Measurements from ENCODE around the gene NME9.

The NME9 gene

DNA sequence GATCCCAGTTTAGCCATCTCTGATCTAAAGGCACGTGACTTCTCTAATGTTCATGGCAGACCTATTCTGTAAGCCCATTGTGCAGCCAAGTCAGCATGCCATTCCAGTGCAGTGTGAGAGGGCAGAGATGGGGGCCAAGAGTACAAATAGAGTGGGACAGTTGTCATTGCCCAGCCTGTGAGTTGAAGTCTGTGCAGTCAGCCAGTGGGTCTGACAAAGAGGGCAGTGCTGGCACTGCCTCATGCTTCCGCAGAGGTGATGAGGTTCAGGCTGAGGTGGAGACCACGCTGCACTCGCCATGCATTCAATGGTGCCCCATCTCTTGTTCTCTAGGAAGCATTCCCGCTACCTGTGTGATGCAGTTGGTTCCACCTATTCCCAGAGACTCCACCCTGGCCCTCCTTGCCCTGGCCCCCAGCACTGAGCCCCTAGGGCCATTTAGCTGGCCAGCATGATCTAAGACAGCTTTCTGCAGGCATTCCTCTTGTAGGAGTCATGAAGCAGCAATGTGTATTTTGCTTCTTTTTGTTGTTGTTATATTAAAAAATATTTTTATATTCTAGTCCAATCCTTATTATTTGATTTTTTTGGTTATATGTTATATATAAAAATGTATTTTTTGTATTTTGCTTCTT, 22.4 kb upstream of the NME9 start:
- Histone ChIP-seq H3K36me3 (ENCODE audit: control insufficient read depth in 1 of 2, insufficient read depth in 2 of 2, low read depth in 1 of 2, low read length in 2 of 2) (peaks cover 9 to 15% of the 10 kb centered on the region in 2 experiments), H3K4ac (ENCODE audit: low read depth in 1 of 2, low read length in 2 of 2) (no peak overlapping the region), H3K23ac (ENCODE audit: low read length in 2 of 2) (no peak overlapping the region), H3K79me1 (replicated peaks; ENCODE audit: low read length, poor library complexity, severe bottlenecking) (peaks cover 28% of the 10 kb centered on the region), H3K4me2 (ENCODE audit: low read length, poor library complexity, severe bottlenecking) (no peak overlapping the region), H3K27me3 (ENCODE audit: control insufficient read depth in 1 of 2, insufficient read depth in 1 of 2, low read length in 2 of 2) (no peaks in the 10 kb centered on the region), H3K18ac (ENCODE audit: low read depth in 1 of 2, low read length in 2 of 2) (no peak overlapping the region), H3K27ac (ENCODE audit: low read length, poor library complexity, severe bottlenecking) (no peak overlapping the region), H2BK12ac (ENCODE audit: low read length in 2 of 2) (no peak overlapping the region), H2BK120ac (ENCODE audit: low read depth, low read length) (no peak overlapping the region), H4K8ac (ENCODE audit: low read length) (no peak overlapping the region), H3K9ac (ENCODE audit: low read length) (no peak overlapping the region), H2BK15ac (ENCODE audit: low read depth, poor library complexity, severe bottlenecking) (no peak overlapping the region), H3K4me3 (ENCODE audit: insufficient read depth in 1 of 2, low read depth in 1 of 2, low read length in 2 of 2) (no peak overlapping the region), H4K91ac (ENCODE audit: low read length) (no peak overlapping the region), H2AK5ac (ENCODE audit: low read length, severe bottlenecking) (no peak overlapping the region), H3K4me1 (ENCODE audit: control insufficient read depth, insufficient read depth, low read depth, low read length) (peaks cover 15% of the 10 kb centered on the region), H2AFZ (ENCODE audit: low read depth, low read length) (no peak overlapping the region), H3K14ac (ENCODE audit: low read length in 2 of 2) (no peak overlapping the region), H2BK5ac (ENCODE audit: low read depth, low read length, poor library complexity, severe bottlenecking) (no peak overlapping the region), H3K9me3 (ENCODE audit: control insufficient read depth, low read length) (no peaks in the 10 kb centered on the region)
- 98% methylated on average over 5 of the region's 5 CpGs for WGBS
- no peak for DNase-seq

GRCh38 chr3:138351151-138351550, 21.5 kb upstream of the NME9 start:
- Histone ChIP-seq H4K8ac (ENCODE audit: low read length) (no peak overlapping the region), H3K27me3 (ENCODE audit: control insufficient read depth in 1 of 2, insufficient read depth in 1 of 2, low read length in 2 of 2) (no peaks in the 10 kb centered on the region), H3K27ac (ENCODE audit: low read length, poor library complexity, severe bottlenecking) (no peak overlapping the region), H4K91ac (ENCODE audit: low read length) (no peak overlapping the region), H3K4me1 (ENCODE audit: control insufficient read depth, insufficient read depth, low read depth, low read length) (peaks cover 12% of the 10 kb centered on the region), H3K9ac (ENCODE audit: low read length) (no peak overlapping the region), H3K23ac (ENCODE audit: low read length in 2 of 2) (no peak overlapping the region), H3K79me1 (replicated peaks; ENCODE audit: low read length, poor library complexity, severe bottlenecking) (peaks cover 24% of the 10 kb centered on the region), H3K4me3 (ENCODE audit: insufficient read depth in 1 of 2, low read depth in 1 of 2, low read length in 2 of 2) (no peak overlapping the region), H2AK5ac (ENCODE audit: low read length, severe bottlenecking) (no peak overlapping the region), H3K4ac (ENCODE audit: low read depth in 1 of 2, low read length in 2 of 2) (no peak overlapping the region), H3K9me3 (ENCODE audit: control insufficient read depth, low read length) (no peaks in the 10 kb centered on the region), H2AFZ (ENCODE audit: low read depth, low read length) (no peak overlapping the region), H3K18ac (ENCODE audit: low read depth in 1 of 2, low read length in 2 of 2) (no peak overlapping the region), H2BK12ac (ENCODE audit: low read length in 2 of 2) (no peak overlapping the region), H2BK5ac (ENCODE audit: low read depth, low read length, poor library complexity, severe bottlenecking) (no peak overlapping the region), H2BK15ac (ENCODE audit: low read depth, poor library complexity, severe bottlenecking) (no peak overlapping the region), H2BK120ac (ENCODE audit: low read depth, low read length) (no peak overlapping the region), H3K14ac (ENCODE audit: low read length in 2 of 2) (no peak overlapping the region), H3K4me2 (ENCODE audit: low read length, poor library complexity, severe bottlenecking) (no peak overlapping the region), H3K36me3 (ENCODE audit: control insufficient read depth in 1 of 2, insufficient read depth in 2 of 2, low read depth in 1 of 2, low read length in 2 of 2) (peaks cover 6 to 11% of the 10 kb centered on the region in 2 experiments)
- no peak for DNase-seq

DNA sequence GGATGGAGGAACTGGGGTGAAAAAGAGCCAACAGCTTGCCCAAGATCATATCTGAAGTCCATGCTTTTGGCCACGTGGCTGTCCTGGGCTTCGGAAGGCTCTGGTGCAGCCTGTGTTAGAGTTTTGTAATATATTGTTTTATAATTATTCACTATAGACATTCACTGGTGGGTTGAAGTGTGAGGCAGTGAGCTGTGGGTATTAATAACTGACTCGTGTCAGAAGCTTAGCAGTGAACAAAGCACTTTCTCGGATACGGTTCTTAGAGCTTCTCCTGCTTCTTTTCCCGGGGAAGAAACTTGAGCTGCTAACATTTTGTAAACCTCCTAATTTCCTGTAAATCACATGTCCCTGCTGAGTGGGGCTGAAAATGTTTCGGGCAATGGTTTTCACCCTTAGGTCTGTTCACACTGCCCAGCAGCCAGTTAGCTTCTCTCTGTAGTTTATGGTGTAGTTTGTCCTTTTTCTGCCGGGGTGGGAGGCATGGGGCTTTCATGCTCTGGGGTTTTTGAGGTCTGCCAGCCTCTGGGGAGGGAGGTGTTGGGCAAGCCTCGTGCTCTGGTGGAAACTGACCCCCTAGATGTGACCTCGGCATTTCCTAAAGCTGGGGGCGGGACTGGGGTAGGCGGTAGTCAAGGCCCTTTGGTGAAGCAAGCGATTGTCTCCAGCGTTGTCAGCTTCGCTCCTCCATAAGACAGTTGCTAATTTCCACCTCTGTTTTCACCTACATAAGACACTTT, 20.4 kb upstream of the NME9 start:
- no peak overlapping the region for H2BK15ac ChIP-seq (ENCODE audit: low read depth, poor library complexity, severe bottlenecking)
- H4K91ac ChIP-seq (ENCODE audit: low read length): no peak overlapping the region
- H3K18ac ChIP-seq (ENCODE audit: low read depth in 1 of 2, low read length in 2 of 2): no peak overlapping the region
- peak overlapping the region; percentile 41 for H3K4me2 ChIP-seq (ENCODE audit: low read length, poor library complexity, severe bottlenecking)
- H3K23ac ChIP-seq (ENCODE audit: low read length in 2 of 2): no peak overlapping the region
- no peaks in the 10 kb centered on the region for H3K27me3 ChIP-seq (ENCODE audit: control insufficient read depth in 1 of 2, insufficient read depth in 1 of 2, low read length in 2 of 2)
- H2BK12ac ChIP-seq (ENCODE audit: low read length in 2 of 2): no peak overlapping the region
- no peak overlapping the region for H2AFZ ChIP-seq (ENCODE audit: low read depth, low read length)
- no peak overlapping the region for H2BK120ac ChIP-seq (ENCODE audit: low read depth, low read length)
- no peak overlapping the region for H3K4ac ChIP-seq (ENCODE audit: low read depth in 1 of 2, low read length in 2 of 2)
- H3K79me1 ChIP-seq (replicated peaks; ENCODE audit: low read length, poor library complexity, severe bottlenecking): peaks cover 20% of the 10 kb centered on the region
- H2BK5ac ChIP-seq (ENCODE audit: low read depth, low read length, poor library complexity, severe bottlenecking): no peak overlapping the region
- H3K36me3 ChIP-seq (ENCODE audit: control insufficient read depth in 1 of 2, insufficient read depth in 2 of 2, low read depth in 1 of 2, low read length in 2 of 2): peaks cover 0 to 1% of the 10 kb centered on the region in 2 experiments
- no peak overlapping the region for H3K14ac ChIP-seq (ENCODE audit: low read length in 2 of 2)
- H2AK5ac ChIP-seq (ENCODE audit: low read length, severe bottlenecking): no peak overlapping the region
- DNase-seq: peak; percentile 6
- peak overlapping the region in 1 of 2 experiments; percentile 92 for H3K4me3 ChIP-seq (ENCODE audit: insufficient read depth in 1 of 2, low read depth in 1 of 2, low read length in 2 of 2)
- peaks cover 12% of the 10 kb centered on the region for H3K4me1 ChIP-seq (ENCODE audit: control insufficient read depth, insufficient read depth, low read depth, low read length)
- H4K8ac ChIP-seq (ENCODE audit: low read length): no peak overlapping the region
- peak overlapping the region; percentile 97 for H3K9ac ChIP-seq (ENCODE audit: low read length)
- 86% methylated on average over 13 of the region's 15 CpGs for WGBS
- peak overlapping the region; percentile 15 for H3K27ac ChIP-seq (ENCODE audit: low read length, poor library complexity, severe bottlenecking)
- no peaks in the 10 kb centered on the region for H3K9me3 ChIP-seq (ENCODE audit: control insufficient read depth, low read length)
